Measurements from ENCODE around the gene ANKS4B. TPM values are rescaled to one million over a fixed set of nuclear protein-coding genes. Genes with fewer than 3 reads are reported as not detected.

Gene ANKS4B
- total and polyA plus RNA-seq, 4 donors: 0.08 to 6.9 TPM; not detected in 2

DNA sequence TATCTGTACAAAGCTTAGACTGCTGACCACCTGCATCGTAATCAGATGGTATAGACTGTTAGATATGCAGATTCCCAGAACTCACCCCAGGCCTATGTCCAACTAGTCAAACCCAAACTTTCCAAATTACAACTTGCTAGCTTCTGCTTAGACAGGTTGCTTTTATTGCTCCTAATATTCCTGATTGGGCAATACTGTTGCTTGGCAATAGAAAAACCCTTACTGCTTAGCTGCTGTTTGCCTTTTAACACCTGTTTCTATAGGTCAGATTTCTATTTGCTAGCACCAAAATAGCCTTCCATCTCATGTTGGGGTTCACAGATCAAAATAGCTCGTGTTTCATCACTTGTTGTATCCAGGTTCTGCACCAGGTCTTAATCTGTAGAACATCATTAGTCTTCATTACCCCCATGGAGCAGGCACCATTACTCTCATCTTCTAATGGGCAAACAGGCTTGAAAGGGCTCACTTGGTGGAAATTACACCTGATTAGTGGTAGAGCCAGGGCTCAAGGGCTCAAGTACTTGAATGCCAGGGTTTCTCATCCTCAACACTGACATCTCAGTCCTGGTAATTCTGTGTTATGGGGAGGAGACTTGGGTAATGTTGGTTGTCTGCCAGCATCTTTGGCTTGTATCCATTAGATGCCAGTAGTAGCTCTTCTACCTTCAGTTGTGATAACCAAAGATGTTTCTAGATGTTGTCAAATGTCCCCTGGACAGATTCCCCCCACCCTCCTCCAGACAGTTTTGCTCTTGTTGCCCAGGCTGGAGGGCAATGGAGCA, 24.9 kb upstream of the ANKS4B start:
- 73% methylated on average over 2 of the region's 2 CpGs for WGBS, 2 donors
- no peak for ATAC-seq (ENCODE audit: low FRiP score)
- H3K27me3 ChIP-seq (ENCODE audit: control insufficient read depth in 1 of 2, insufficient read depth in 2 of 2, low read length in 1 of 2): no peaks in the 10 kb centered on the region
- no peaks in the 10 kb centered on the region for H3K9me3 ChIP-seq (ENCODE audit: control insufficient read depth, low read length)
- H3K4me3 ChIP-seq (ENCODE audit: low read length in 2 of 2): no peak overlapping the region
- H3K27ac ChIP-seq (ENCODE audit: low read depth in 1 of 2, low read length in 2 of 2): no peak overlapping the region
- intact Hi-C loops (cut with DNase I): no loop called here
- H3K36me3 ChIP-seq (ENCODE audit: control insufficient read depth in 1 of 2, insufficient read depth in 2 of 2, low read length in 1 of 2): no peaks in the 10 kb centered on the region
- no peaks in the 10 kb centered on the region for H3K4me1 ChIP-seq (ENCODE audit: control insufficient read depth in 1 of 2, insufficient read depth in 2 of 2, low read length in 2 of 2)
- no peak for DNase-seq

DNA sequence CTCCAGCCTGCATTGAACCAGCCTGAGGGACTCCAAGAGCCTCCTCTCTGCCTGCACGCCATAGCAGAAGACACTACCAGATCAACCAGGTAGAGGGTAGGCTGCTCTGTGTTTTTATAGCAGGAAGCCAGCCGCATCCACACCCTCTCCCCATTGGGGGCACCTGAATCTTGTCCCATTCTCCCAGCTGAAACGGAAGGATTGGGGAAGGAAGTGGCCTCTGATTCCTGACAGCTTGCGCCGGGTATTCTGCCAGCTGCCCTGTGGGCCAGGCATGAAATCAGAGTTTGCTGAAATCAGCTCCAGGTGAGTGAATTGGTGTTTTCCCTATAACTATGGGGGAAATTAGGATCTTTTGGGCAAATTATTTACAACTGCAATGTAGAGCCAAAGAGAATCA, 22.0 kb upstream of the ANKS4B start, which contains the start of gene ZP2:
Gene ZP2 (minus strand): TSS at position 89 of the 400 bp plus-strand sequence. CDS start 27 bp downstream, at position 62.
- no peaks in the 10 kb centered on the region for H3K4me1 ChIP-seq (ENCODE audit: control insufficient read depth in 1 of 2, insufficient read depth in 2 of 2, low read length in 2 of 2)
- WGBS, 2 donors: 84 to 90% methylated on average over 5 of the region's 5 CpGs
- H3K9me3 ChIP-seq (ENCODE audit: control insufficient read depth, low read length): no peaks in the 10 kb centered on the region
- H3K36me3 ChIP-seq (ENCODE audit: control insufficient read depth in 1 of 2, insufficient read depth in 2 of 2, low read length in 1 of 2): no peaks in the 10 kb centered on the region
- H3K4me3 ChIP-seq (ENCODE audit: low read length in 2 of 2): no peak within 1 kb of the TSS
- no peak for ATAC-seq (ENCODE audit: low FRiP score)
- intact Hi-C loops (cut with DNase I): no loop called here
- no peaks in the 10 kb centered on the region for H3K27me3 ChIP-seq (ENCODE audit: control insufficient read depth in 1 of 2, insufficient read depth in 2 of 2, low read length in 1 of 2)
- no peak for DNase-seq
- H3K27ac ChIP-seq (ENCODE audit: low read depth in 1 of 2, low read length in 2 of 2): no peak within 1 kb of the TSS

DNA sequence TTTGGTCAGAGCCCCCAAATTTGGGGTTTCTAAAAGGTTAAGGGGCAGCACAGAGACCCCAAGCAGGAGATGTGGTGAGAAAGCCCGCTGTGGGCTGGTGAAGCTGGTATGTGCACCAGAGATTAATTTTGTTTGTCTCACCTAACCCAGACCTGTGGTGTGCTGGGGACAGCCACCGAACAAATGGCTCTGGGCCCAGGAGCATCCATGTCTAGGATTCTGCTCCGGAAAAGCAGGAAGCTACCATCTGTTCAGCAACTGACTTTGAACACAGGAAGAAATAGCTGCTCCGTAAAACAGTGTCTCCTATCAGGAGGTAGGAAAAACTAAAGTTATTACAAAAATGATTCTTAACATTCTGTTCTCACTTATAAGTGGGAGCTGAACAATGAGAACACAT, 19.4 kb upstream of the ANKS4B start:
- H3K4me3 ChIP-seq (ENCODE audit: low read length in 2 of 2): no peak overlapping the region
- H3K4me1 ChIP-seq (ENCODE audit: control insufficient read depth in 1 of 2, insufficient read depth in 2 of 2, low read length in 2 of 2): no peaks in the 10 kb centered on the region
- H3K27ac ChIP-seq (ENCODE audit: low read depth in 1 of 2, low read length in 2 of 2): no peak overlapping the region
- WGBS, 2 donors: 52 to 72% methylated on average over 4 of the region's 4 CpGs
- DNase-seq: no peak
- no peaks in the 10 kb centered on the region for H3K9me3 ChIP-seq (ENCODE audit: control insufficient read depth, low read length)
- no peak for ATAC-seq (ENCODE audit: low FRiP score)
- intact Hi-C loops (cut with DNase I): no loop called here
- H3K36me3 ChIP-seq (ENCODE audit: control insufficient read depth in 1 of 2, insufficient read depth in 2 of 2, low read length in 1 of 2): no peaks in the 10 kb centered on the region
- no peaks in the 10 kb centered on the region for H3K27me3 ChIP-seq (ENCODE audit: control insufficient read depth in 1 of 2, insufficient read depth in 2 of 2, low read length in 1 of 2)

DNA sequence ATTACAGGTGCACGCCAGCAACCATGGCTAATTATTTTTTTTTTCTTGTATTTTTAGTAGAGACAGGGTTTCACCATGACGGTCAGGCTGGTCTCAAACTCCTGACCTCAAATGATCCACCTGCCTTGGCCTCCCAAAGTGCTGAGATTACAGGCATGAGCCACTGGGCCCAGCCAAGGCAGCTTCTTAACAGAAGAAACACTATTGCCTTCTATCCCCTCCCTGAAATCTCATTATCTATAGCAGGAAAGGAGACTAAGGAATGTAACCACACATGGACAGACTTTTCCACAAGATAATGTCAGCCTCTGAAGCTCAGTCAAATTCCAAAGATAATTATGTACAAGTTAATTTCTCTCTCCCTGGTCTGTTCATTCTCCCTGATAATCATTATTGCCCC, 16.4 kb upstream of the ANKS4B start:
- H3K4me1 ChIP-seq (ENCODE audit: control insufficient read depth in 1 of 2, insufficient read depth in 2 of 2, low read length in 2 of 2): no peaks in the 10 kb centered on the region
- no peak for ATAC-seq (ENCODE audit: low FRiP score)
- WGBS, 2 donors: 77 to 85% methylated on average over 2 of the region's 2 CpGs
- no peak for DNase-seq
- no peaks in the 10 kb centered on the region for H3K27me3 ChIP-seq (ENCODE audit: control insufficient read depth in 1 of 2, insufficient read depth in 2 of 2, low read length in 1 of 2)
- no peaks in the 10 kb centered on the region for H3K36me3 ChIP-seq (ENCODE audit: control insufficient read depth in 1 of 2, insufficient read depth in 2 of 2, low read length in 1 of 2)
- H3K9me3 ChIP-seq (ENCODE audit: control insufficient read depth, low read length): no peaks in the 10 kb centered on the region
- no peak overlapping the region for H3K4me3 ChIP-seq (ENCODE audit: low read length in 2 of 2)
- H3K27ac ChIP-seq (ENCODE audit: low read depth in 1 of 2, low read length in 2 of 2): no peak overlapping the region
- intact Hi-C loops (cut with DNase I): no loop called here

DNA sequence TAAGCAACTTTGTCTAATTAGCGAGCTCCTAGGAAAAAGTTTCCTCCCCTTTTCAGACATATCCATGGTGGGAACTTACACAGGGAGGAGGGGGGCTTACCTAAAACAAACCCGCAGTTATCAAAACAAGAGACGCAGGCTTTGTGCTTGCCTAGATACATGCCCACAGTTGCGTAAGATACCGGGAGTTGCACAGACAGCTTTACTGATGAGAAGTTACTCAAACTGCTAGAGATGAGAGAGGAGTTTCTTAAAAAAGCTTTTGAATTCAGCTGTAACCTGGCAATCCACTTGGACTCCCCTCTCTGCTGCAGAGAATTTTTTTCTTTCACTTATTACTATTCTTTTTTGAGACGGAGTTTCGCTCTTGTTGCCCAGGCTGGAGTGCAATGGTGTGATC, 15.3 kb upstream of the ANKS4B start:
- 58 to 61% methylated on average over 7 of the region's 7 CpGs for WGBS, 2 donors
- H3K4me3 ChIP-seq (ENCODE audit: low read length in 2 of 2): no peak overlapping the region

DNA sequence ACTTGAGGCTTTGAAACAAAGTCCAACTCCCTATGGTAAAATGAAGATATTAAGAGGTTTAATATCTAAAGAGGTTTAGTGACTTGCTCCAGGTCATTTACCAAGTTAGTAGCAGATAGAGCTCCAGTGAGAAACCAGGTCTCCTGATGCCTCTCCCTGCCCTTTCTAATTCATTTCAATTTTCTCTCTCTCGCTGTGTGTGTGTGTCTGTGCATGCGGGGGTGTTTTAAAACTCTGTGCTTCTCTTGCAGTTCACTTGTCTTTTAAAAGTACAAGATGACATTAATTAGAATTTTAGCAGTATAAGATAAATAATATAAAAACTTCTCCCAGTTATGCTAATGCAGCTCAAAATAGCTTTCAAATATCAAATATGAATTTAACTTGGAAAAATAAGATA, 13.9 kb upstream of the ANKS4B start:
- WGBS, 2 donors: 94 to 97% methylated on average over 2 of the region's 2 CpGs

More for the DNA sequence above, 15.3 kb upstream of the ANKS4B start:
- no peaks in the 10 kb centered on the region for H3K27me3 ChIP-seq (ENCODE audit: control insufficient read depth in 1 of 2, insufficient read depth in 2 of 2, low read length in 1 of 2)
- no peaks in the 10 kb centered on the region for H3K36me3 ChIP-seq (ENCODE audit: control insufficient read depth in 1 of 2, insufficient read depth in 2 of 2, low read length in 1 of 2)
- no peaks in the 10 kb centered on the region for H3K9me3 ChIP-seq (ENCODE audit: control insufficient read depth, low read length)
- no peaks in the 10 kb centered on the region for H3K4me1 ChIP-seq (ENCODE audit: control insufficient read depth in 1 of 2, insufficient read depth in 2 of 2, low read length in 2 of 2)
- no peak overlapping the region for H3K27ac ChIP-seq (ENCODE audit: low read depth in 1 of 2, low read length in 2 of 2)
- intact Hi-C loops (cut with DNase I): no loop called here
- ATAC-seq (ENCODE audit: low FRiP score): no peak
- no peak for DNase-seq

DNA sequence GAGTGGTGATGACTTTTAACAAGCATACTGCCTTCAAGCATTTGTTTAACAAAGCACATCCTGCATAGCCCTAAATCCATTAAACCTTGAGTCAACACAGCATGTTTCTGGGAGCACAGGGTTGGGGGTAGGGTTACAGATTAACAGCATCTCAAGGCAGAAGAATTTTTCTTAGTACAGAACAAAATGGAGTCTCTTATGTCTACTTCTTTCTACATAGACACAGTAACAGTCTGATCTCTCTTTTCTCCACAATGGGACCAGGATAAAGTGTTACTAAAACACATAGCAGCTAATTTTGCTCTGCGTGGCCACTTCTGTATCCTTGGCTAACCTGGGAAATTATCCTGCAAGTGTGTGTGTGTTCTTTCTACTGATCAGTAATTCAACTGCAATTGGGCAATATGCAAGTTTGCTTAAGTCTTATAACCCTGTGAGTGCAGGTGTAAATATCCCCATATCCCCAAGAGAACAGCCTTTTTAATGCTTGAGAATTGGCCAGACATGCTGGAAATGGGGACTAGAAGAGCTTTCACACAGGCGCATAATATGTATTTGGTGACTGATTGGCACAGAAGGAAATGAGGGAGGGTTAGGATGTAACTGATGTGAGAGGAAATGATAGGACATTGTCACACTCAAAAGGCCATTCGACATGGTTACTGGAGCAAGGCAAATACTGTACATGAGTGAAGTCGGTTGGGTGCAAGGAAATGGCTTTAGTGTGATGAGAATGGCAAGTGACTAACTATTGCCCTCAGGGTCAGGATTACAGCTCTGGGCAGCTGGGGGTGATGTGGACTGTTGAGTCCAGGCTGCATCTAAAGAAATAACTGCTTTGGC, 10.8 kb upstream of the ANKS4B start:
- no peak for ATAC-seq (ENCODE audit: low FRiP score)
- H3K4me3 ChIP-seq (ENCODE audit: low read length in 2 of 2): no peak overlapping the region
- H3K27me3 ChIP-seq (ENCODE audit: control insufficient read depth in 1 of 2, insufficient read depth in 2 of 2, low read length in 1 of 2): no peaks in the 10 kb centered on the region
- H3K36me3 ChIP-seq (ENCODE audit: control insufficient read depth in 1 of 2, insufficient read depth in 2 of 2, low read length in 1 of 2): no peaks in the 10 kb centered on the region
- intact Hi-C loops (cut with DNase I): no loop called here
- 74% methylated on average over 4 of the region's 4 CpGs for WGBS, 2 donors
- no peaks in the 10 kb centered on the region for H3K9me3 ChIP-seq (ENCODE audit: control insufficient read depth, low read length)
- H3K4me1 ChIP-seq (ENCODE audit: control insufficient read depth in 1 of 2, insufficient read depth in 2 of 2, low read length in 2 of 2): no peaks in the 10 kb centered on the region
- no peak for DNase-seq
- no peak overlapping the region for H3K27ac ChIP-seq (ENCODE audit: low read depth in 1 of 2, low read length in 2 of 2)

More for the DNA sequence above, 13.9 kb upstream of the ANKS4B start:
- Histone ChIP-seq H3K4me1 (ENCODE audit: control insufficient read depth in 1 of 2, insufficient read depth in 2 of 2, low read length in 2 of 2) (no peaks in the 10 kb centered on the region), H3K9me3 (ENCODE audit: control insufficient read depth, low read length) (no peaks in the 10 kb centered on the region), H3K4me3 (ENCODE audit: low read length in 2 of 2) (no peak overlapping the region), H3K27ac (ENCODE audit: low read depth in 1 of 2, low read length in 2 of 2) (no peak overlapping the region), H3K36me3 (ENCODE audit: control insufficient read depth in 1 of 2, insufficient read depth in 2 of 2, low read length in 1 of 2) (no peaks in the 10 kb centered on the region), H3K27me3 (ENCODE audit: control insufficient read depth in 1 of 2, insufficient read depth in 2 of 2, low read length in 1 of 2) (no peaks in the 10 kb centered on the region)
- intact Hi-C loops (cut with DNase I): no loop called here
- DNase-seq (no peak), ATAC-seq (ENCODE audit: low FRiP score) (no peak)

DNA sequence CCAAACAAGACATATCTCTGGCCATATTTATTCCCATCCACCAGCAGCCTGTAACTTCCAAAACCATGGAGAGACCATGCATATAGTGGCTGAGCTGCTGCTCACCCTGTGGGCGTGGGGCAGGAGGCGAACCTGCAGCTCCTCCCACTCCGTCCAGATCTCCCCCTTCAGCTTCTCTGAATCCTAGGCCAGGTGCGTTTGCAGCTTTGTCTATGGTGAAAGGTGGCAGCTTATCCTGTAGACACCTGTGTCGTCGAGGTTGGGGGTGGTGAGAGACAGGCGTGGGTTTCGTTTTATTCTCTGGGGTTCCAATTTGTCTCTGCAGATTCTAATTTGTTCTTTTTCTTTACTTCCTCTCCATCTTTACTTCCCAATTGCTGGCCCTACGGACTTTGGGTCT, 9.7 kb upstream of the ANKS4B start:
- no peak for DNase-seq
- H3K4me1 ChIP-seq (ENCODE audit: control insufficient read depth in 1 of 2, insufficient read depth in 2 of 2, low read length in 2 of 2): no peaks in the 10 kb centered on the region
- H3K27me3 ChIP-seq (ENCODE audit: control insufficient read depth in 1 of 2, insufficient read depth in 2 of 2, low read length in 1 of 2): no peaks in the 10 kb centered on the region
- 76% methylated on average over 9 of the region's 9 CpGs for WGBS, 2 donors
- no peak for ATAC-seq (ENCODE audit: low FRiP score)
- intact Hi-C loops (cut with DNase I): no loop called here
- H3K9me3 ChIP-seq (ENCODE audit: control insufficient read depth, low read length): no peaks in the 10 kb centered on the region
- no peak overlapping the region for H3K4me3 ChIP-seq (ENCODE audit: low read length in 2 of 2)
- H3K27ac ChIP-seq (ENCODE audit: low read depth in 1 of 2, low read length in 2 of 2): no peak overlapping the region
- H3K36me3 ChIP-seq (ENCODE audit: control insufficient read depth in 1 of 2, insufficient read depth in 2 of 2, low read length in 1 of 2): no peaks in the 10 kb centered on the region
